Measurements from ENCODE around the gene MALRD1.
A peak's percentile ranks its signal among the peaks of the same experiment; 100 is the strongest.

MALRD1 gene

GRCh38 chr10:19048489-19048888, at the start of gene MALRD1:
Gene MALRD1 (plus strand): TSS chr10:19048801. CDS start chr10:19048939, 138 bp downstream.
- H3K4me3 ChIP-seq (ENCODE audit: low read length): no peak within 1 kb of the TSS
- DNase-seq (ENCODE audit: low read depth): no peak
- TF ChIP-seq, protein P1, sequence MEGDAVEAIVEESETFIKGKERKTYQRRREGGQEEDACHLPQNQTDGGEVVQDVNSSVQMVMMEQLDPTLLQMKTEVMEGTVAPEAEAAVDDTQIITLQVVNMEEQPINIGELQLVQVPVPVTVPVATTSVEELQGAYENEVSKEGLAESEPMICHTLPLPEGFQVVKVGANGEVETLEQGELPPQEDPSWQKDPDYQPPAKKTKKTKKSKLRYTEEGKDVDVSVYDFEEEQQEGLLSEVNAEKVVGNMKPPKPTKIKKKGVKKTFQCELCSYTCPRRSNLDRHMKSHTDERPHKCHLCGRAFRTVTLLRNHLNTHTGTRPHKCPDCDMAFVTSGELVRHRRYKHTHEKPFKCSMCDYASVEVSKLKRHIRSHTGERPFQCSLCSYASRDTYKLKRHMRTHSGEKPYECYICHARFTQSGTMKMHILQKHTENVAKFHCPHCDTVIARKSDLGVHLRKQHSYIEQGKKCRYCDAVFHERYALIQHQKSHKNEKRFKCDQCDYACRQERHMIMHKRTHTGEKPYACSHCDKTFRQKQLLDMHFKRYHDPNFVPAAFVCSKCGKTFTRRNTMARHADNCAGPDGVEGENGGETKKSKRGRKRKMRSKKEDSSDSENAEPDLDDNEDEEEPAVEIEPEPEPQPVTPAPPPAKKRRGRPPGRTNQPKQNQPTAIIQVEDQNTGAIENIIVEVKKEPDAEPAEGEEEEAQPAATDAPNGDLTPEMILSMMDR (conservative IDR thresholded peaks at IDR 0.05; ENCODE audit: low read depth, low read length): no peak

- TF ChIP-seq, protein P1 (conservative IDR thresholded peaks at IDR 0.05; ENCODE audit: low read depth, low read length): no peak
- no peak for DNase-seq (ENCODE audit: low read depth)
- no peak overlapping the region for H3K4me3 ChIP-seq (ENCODE audit: low read length)
These were observed 45.3 kb upstream of the MALRD1 start for GRCh38 chr10:19003341-19003740.

- TF ChIP-seq, protein P1 (conservative IDR thresholded peaks at IDR 0.05; ENCODE audit: low read depth, low read length): no peak
- H3K4me3 ChIP-seq (ENCODE audit: low read length): no peak overlapping the region
- DNase-seq (ENCODE audit: low read depth): no peak
These were observed 36.5 kb upstream of the MALRD1 start for GRCh38 chr10:19012111-19012510.

- DNase-seq (ENCODE audit: low read depth): peak; percentile 11
- no peak overlapping the region for H3K4me3 ChIP-seq (ENCODE audit: low read length)
- TF ChIP-seq, protein P1 (conservative IDR thresholded peaks at IDR 0.05; ENCODE audit: low read depth, low read length): no peak
These were observed 34.6 kb upstream of the MALRD1 start for GRCh38 chr10:19014034-19014433.

DNA sequence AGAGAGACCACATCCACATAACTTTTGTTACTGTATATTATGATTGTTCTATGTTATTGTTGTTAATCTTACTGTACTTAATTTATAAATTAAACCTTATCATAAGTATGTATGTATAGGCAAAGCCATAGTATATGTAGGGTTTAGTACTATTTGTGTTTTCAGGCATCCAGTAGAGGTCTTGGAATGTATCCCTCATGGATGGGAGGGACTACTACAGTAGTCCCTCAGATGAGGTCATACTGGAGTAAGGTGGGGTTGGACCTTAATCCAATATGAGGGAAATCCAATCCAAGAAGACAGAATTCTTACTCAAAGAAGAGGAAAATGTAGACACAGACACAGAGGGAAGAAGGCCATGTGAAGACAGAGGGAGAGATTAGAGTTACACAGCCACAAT, 34.1 kb upstream of the MALRD1 start:
- H3K4me3 ChIP-seq (ENCODE audit: low read length): no peak overlapping the region
- TF ChIP-seq, protein P1 (conservative IDR thresholded peaks at IDR 0.05; ENCODE audit: low read depth, low read length): no peak
- DNase-seq (ENCODE audit: low read depth): no peak

- H3K4me3 ChIP-seq (ENCODE audit: low read length): no peak overlapping the region
- TF ChIP-seq, protein P1 (conservative IDR thresholded peaks at IDR 0.05; ENCODE audit: low read depth, low read length): no peak
- DNase-seq (ENCODE audit: low read depth): no peak
These were observed 31.3 kb upstream of the MALRD1 start for GRCh38 chr10:19017116-19017890.

GRCh38 chr10:19021162-19021561, 27.4 kb upstream of the MALRD1 start:
- TF ChIP-seq, protein P1 (conservative IDR thresholded peaks at IDR 0.05; ENCODE audit: low read depth, low read length): no peak
- H3K4me3 ChIP-seq (ENCODE audit: low read length): no peak overlapping the region
- DNase-seq (ENCODE audit: low read depth): no peak
